ENCODE measurements around the gene IFI27. TPM values are rescaled to one million over a fixed set of nuclear protein-coding genes. Genes with fewer than 3 reads are reported as not detected.

The IFI27 gene
- total RNA-seq, 1 donor from 2014 or later = 1,022 TPM

DNA sequence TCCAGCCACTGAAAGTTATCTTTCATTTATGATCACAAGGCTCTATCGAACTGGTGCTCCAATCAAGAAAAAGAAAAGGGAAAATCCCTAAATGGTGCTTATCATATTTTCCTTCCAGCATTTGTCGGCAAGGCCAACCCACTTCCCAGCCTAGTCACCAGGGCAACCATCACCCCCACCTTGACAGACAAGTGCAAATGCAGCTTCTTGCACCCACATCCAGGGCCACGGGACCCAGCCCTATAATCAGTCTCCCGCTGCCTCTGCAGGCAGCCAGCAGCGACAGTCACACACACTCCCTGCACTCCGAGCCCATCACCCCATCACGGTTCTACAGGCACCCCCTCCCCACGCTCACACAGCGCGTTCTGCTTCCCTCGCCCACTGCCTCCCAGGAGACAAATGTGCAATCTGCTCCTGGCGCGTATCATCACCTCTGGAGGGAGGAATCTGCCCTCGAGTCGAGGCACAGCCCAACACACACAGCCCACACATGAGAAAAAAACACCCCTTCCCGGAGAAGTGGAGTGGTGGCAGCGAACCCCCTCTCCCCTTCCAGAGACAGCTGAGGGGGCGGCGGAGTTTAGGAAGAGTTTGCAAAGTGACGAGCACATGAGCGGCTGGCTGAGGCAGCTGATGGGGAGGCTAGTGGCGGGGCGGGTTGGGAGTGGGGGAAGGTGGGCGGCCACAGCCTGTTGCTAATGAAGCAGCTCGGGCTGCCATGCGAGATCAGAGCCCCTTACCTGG, 54.3 kb downstream of the IFI27 start:
- Mint-ChIP-seq H3K36me3 (ENCODE audit: low read depth, unreplicated experiment) (no peaks in the 10 kb centered on the region), H3K4me3 (ENCODE audit: unreplicated experiment) (no peak overlapping the region), H3K27me3 (ENCODE audit: low read depth, unreplicated experiment) (peaks cover 18% of the 10 kb centered on the region), H3K4me1 (ENCODE audit: low read depth, unreplicated experiment) (peaks cover 5% of the 10 kb centered on the region), H3K9me3 (ENCODE audit: unreplicated experiment) (no peaks in the 10 kb centered on the region), H3K27ac (ENCODE audit: unreplicated experiment) (no peak overlapping the region)
- Histone ChIP-seq H3K4me2 (ENCODE audit: low read length) (peak overlapping the region; percentile 52), H3K4me1 (ENCODE audit: insufficient read depth, low read length) (peaks cover 2% of the 10 kb centered on the region), H3K9ac (ENCODE audit: low read length) (no peak overlapping the region), H3K36me3 (ENCODE audit: insufficient read depth, low read length) (no peaks in the 10 kb centered on the region), H4K20me1 (ENCODE audit: insufficient read depth, low read length) (no peaks in the 10 kb centered on the region), H2AFZ (ENCODE audit: low read depth, low read length) (peak overlapping the region; percentile 34), H3K4me3 (ENCODE audit: insufficient read depth, low read depth, low read length) (no peak overlapping the region), H3K79me2 (ENCODE audit: insufficient read depth, low read length) (no peaks in the 10 kb centered on the region), H3K27ac (ENCODE audit: low read depth, low read length) (no peak overlapping the region), H3K9me3 (ENCODE audit: insufficient read depth, low read depth, low read length) (no peaks in the 10 kb centered on the region), H3K27me3 (ENCODE audit: insufficient read depth, low read length) (peaks cover 27% of the 10 kb centered on the region)
- DNase-seq (ENCODE audit: low read depth) (no peak), FAIRE-seq (no peak)
- TF ChIP-seq EZH2 (IDR thresholded peaks at IDR 0.05; ENCODE audit: insufficient read depth, low read length) = no peak
- TF ChIP-seq, protein P1, sequence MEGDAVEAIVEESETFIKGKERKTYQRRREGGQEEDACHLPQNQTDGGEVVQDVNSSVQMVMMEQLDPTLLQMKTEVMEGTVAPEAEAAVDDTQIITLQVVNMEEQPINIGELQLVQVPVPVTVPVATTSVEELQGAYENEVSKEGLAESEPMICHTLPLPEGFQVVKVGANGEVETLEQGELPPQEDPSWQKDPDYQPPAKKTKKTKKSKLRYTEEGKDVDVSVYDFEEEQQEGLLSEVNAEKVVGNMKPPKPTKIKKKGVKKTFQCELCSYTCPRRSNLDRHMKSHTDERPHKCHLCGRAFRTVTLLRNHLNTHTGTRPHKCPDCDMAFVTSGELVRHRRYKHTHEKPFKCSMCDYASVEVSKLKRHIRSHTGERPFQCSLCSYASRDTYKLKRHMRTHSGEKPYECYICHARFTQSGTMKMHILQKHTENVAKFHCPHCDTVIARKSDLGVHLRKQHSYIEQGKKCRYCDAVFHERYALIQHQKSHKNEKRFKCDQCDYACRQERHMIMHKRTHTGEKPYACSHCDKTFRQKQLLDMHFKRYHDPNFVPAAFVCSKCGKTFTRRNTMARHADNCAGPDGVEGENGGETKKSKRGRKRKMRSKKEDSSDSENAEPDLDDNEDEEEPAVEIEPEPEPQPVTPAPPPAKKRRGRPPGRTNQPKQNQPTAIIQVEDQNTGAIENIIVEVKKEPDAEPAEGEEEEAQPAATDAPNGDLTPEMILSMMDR (IDR thresholded peaks at IDR 0.05; ENCODE audit: insufficient read depth, low read depth, low read length) = no peak

- no peaks in the 10 kb centered on the region for H3K79me2 ChIP-seq (ENCODE audit: insufficient read depth, low read length)
- no peak overlapping the region for H3K4me2 ChIP-seq (ENCODE audit: low read length)
- H2AFZ ChIP-seq (ENCODE audit: low read depth, low read length) = no peak overlapping the region
- peaks cover 2% of the 10 kb centered on the region for H3K4me1 ChIP-seq (ENCODE audit: insufficient read depth, low read length)
- no peak for DNase-seq (ENCODE audit: low read depth)
- no peak overlapping the region for H3K27ac Mint-ChIP-seq (ENCODE audit: unreplicated experiment)
- FAIRE-seq = no peak
- H4K20me1 ChIP-seq (ENCODE audit: insufficient read depth, low read length) = no peaks in the 10 kb centered on the region
- H3K36me3 ChIP-seq (ENCODE audit: insufficient read depth, low read length) = no peaks in the 10 kb centered on the region
- H3K9me3 ChIP-seq (ENCODE audit: insufficient read depth, low read depth, low read length) = no peaks in the 10 kb centered on the region
- peaks cover 14% of the 10 kb centered on the region for H3K27me3 Mint-ChIP-seq (ENCODE audit: low read depth, unreplicated experiment)
- no peaks in the 10 kb centered on the region for H3K36me3 Mint-ChIP-seq (ENCODE audit: low read depth, unreplicated experiment)
- H3K27me3 ChIP-seq (ENCODE audit: insufficient read depth, low read length) = peaks cover 25% of the 10 kb centered on the region
- H3K4me1 Mint-ChIP-seq (ENCODE audit: low read depth, unreplicated experiment) = peaks cover 5% of the 10 kb centered on the region
- no peaks in the 10 kb centered on the region for H3K9me3 Mint-ChIP-seq (ENCODE audit: unreplicated experiment)
- no peak overlapping the region for H3K9ac ChIP-seq (ENCODE audit: low read length)
- H3K4me3 Mint-ChIP-seq (ENCODE audit: unreplicated experiment) = no peak overlapping the region
- TF ChIP-seq, protein P1 (IDR thresholded peaks at IDR 0.05; ENCODE audit: insufficient read depth, low read depth, low read length) = no peak
- no peak for TF ChIP-seq EZH2 (IDR thresholded peaks at IDR 0.05; ENCODE audit: insufficient read depth, low read length)
- no peak overlapping the region for H3K4me3 ChIP-seq (ENCODE audit: insufficient read depth, low read depth, low read length)
- H3K27ac ChIP-seq (ENCODE audit: low read depth, low read length) = no peak overlapping the region
Observed at GRCh38 chr14:94165744-94166143, 55.2 kb downstream of the IFI27 start.

Other genes starting within 250 kb of the IFI27 start
- gene FAM181A, start 183.4 kb upstream of the IFI27 start, total RNA-seq = not detected in 2 replicates
- 0.25 TPM in 1 of 2 replicates, not detected in the other for gene ASB2, start 134.2 kb upstream of the IFI27 start, total RNA-seq
- gene CCDC197, start 113.4 kb upstream of the IFI27 start, total RNA-seq = not detected in 2 replicates
- gene OTUB2, start 84.4 kb upstream of the IFI27 start, total RNA-seq = 3.1 and 3.3 TPM in 2 replicates
- gene DDX24, start 29.5 kb upstream of the IFI27 start, total RNA-seq = 206 TPM in 2 replicates
- 28.4 and 30.8 TPM in 2 replicates for gene IFI27L1, start 29.4 kb upstream of the IFI27 start, total RNA-seq
- 63.9 and 79.9 TPM in 2 replicates for gene IFI27L2, start 18.9 kb downstream of the IFI27 start, total RNA-seq
- 6.0 and 7.5 TPM in 2 replicates for gene PPP4R4, start 63.6 kb downstream of the IFI27 start, total RNA-seq
- gene SERPINA10, start 182.5 kb downstream of the IFI27 start, total RNA-seq = not detected in 2 replicates
- not detected in 2 replicates for gene SERPINA6, start 212.6 kb downstream of the IFI27 start, total RNA-seq

All from astrocyte (in vitro differentiated cells and primary cell).